HepG2 (cell line): Measurements from ENCODE around the gene TBX3. TPM values are rescaled to one million over a fixed set of nuclear protein-coding genes. Genes with fewer than 3 reads are reported as not detected.

ENCODE experiments used
- ATRX ChIP-seq: sonication (generic); formaldehyde crosslinking; IDR thresholded peaks from 2 replicates; pipeline ENCODE4 v1.4.0; 2020; ENCODE audit warnings: missing genetic modification reagents, borderline replicate concordance
- KLF6 ChIP-seq: IDR thresholded peaks from 2 replicates; pipeline ENCODE4 v1.8.0; 2016; ENCODE audit warnings: missing biosample characterization, missing genetic modification reagents
- NFKBIZ ChIP-seq: IDR thresholded peaks from 2 replicates; pipeline ENCODE4 v1.6.1; 2018; ENCODE audit warnings: missing genetic modification reagents, missing compliant biosample characterization
- NR1H2 ChIP-seq: sonication (generic); formaldehyde crosslinking; IDR thresholded peaks from 2 replicates; pipeline ENCODE4 v1.8.1; 2022; ENCODE audit warnings: low read depth, missing genetic modification reagents, borderline replicate concordance
- POLR2AphosphoS2 ChIP-seq: IDR thresholded peaks from 2 replicates; pipeline ENCODE4 v1.6.1; 2011; ENCODE audit warnings: low read depth, low read length, improper control_type of control experiment
- RBFOX2 ChIP-seq: fragments of 200-400 bp; formaldehyde crosslinking; IDR thresholded peaks from 2 replicates; pipeline ENCODE4 v1.6.1; 2017; ENCODE audit warnings: low read depth, mild to moderate bottlenecking, low read length
- SYNCRIP ChIP-seq: fragments of 200-400 bp; formaldehyde crosslinking; IDR thresholded peaks from 2 replicates; pipeline ENCODE4 v1.6.1; 2018; ENCODE audit warnings: mild to moderate bottlenecking, low read depth, low read length; ENCODE audit not compliant: insufficient read depth
- TBP ChIP-seq: sonication (generic); formaldehyde crosslinking; IDR thresholded peaks from 2 replicates; pipeline ENCODE4 v1.5.0; 2020; ENCODE audit warnings: missing genetic modification reagents
- TCF12 ChIP-seq, 2 experiments: fragments of 450-650 bp in 1 of 2; sonication (generic) in 1 of 2; formaldehyde crosslinking in 1 of 2; IDR thresholded peaks; 2 replicates each; pipeline versions ENCODE4 v1.6.1 to v1.8.0; 2017 to 2022; ENCODE audit warnings: antibody characterized with exemption in 1 of 2, mild to moderate bottlenecking in 1 of 2, missing genetic modification reagents in 1 of 2, moderate library complexity in 1 of 2
- ZMYM3 ChIP-seq: sonication (generic); formaldehyde crosslinking; IDR thresholded peaks from 2 replicates; pipeline ENCODE4 v1.5.1; 2020; ENCODE audit warnings: mild to moderate bottlenecking, missing genetic modification reagents
- ZNF121 ChIP-seq: sonication (generic); formaldehyde crosslinking; IDR thresholded peaks from 2 replicates; pipeline ENCODE4 v1.5.0; 2020; ENCODE audit warnings: mild to moderate bottlenecking, missing genetic modification reagents
- ZNF235 ChIP-seq: sonication (generic); formaldehyde crosslinking; IDR thresholded peaks from 2 replicates; pipeline ENCODE4 v1.8.1; 2023; ENCODE audit warnings: mild to moderate bottlenecking, missing genetic modification reagents, borderline replicate concordance
- ZNF317 ChIP-seq: sonication (generic); formaldehyde crosslinking; IDR thresholded peaks from 2 replicates; pipeline ENCODE4 v1.5.0; 2020; ENCODE audit warnings: mild to moderate bottlenecking, missing genetic modification reagents
- ZNF501 ChIP-seq: sonication (generic); formaldehyde crosslinking; IDR thresholded peaks from 2 replicates; pipeline ENCODE4 v1.5.1; 2020; ENCODE audit warnings: mild to moderate bottlenecking, moderate library complexity, missing genetic modification reagents
- ZNF550 ChIP-seq: sonication (generic); formaldehyde crosslinking; IDR thresholded peaks from 2 replicates; pipeline ENCODE4 v1.4.0; 2020; ENCODE audit warnings: mild to moderate bottlenecking, missing genetic modification reagents, borderline replicate concordance
- polyA plus RNA-seq, 8 experiments: library from polyadenylated mRNA; depleted of rRNA in 3 of 8; stranded (reverse) in 7 of 8; unstranded in 1 of 8; fragments of >200 nt; fragmentation: Illumina TruSeq in 4 of 8; extraction: Trizol in 4 of 8; gene quantifications; 2 replicates each; pipeline versions ENCODE4 v1.2.1 to v1.2.3, GENCODE V29; 2011 to 2016; ENCODE audit warnings: low read depth in 4 of 8, missing spikeins in 1 of 8, mixed read lengths in 1 of 8; ENCODE audit not compliant: insufficient read depth in 1 of 8
- total RNA-seq, 5 experiments: library from RNA; depleted of rRNA; stranded (reverse); fragments of >200 nt; fragmentation: Illumina TruSeq; extraction: Trizol; gene quantifications; 2 replicates each; pipeline ENCODE4 v1.2.3, GENCODE V29; 2016; ENCODE audit warnings: low read depth in 1 of 5
- TF ChIP-seq, protein P1 (sequence below): sonication (generic); formaldehyde crosslinking; IDR thresholded peaks from 2 replicates; pipeline ENCODE4 v1.4.0; 2020; ENCODE audit warnings: missing genetic modification reagents
- TF ChIP-seq, protein P2 (sequence below): sonication (generic); formaldehyde crosslinking; IDR thresholded peaks from 2 replicates; pipeline ENCODE4 v1.4.0; 2020; ENCODE audit warnings: mild to moderate bottlenecking, missing genetic modification reagents
- TF ChIP-seq, protein P3 (sequence below): sonication (generic); formaldehyde crosslinking; IDR thresholded peaks from 2 replicates; pipeline ENCODE4 v1.4.0; 2020; ENCODE audit warnings: missing genetic modification reagents, mild to moderate bottlenecking, borderline replicate concordance
- TF ChIP-seq, protein P4 (sequence below): sonication (generic); formaldehyde crosslinking; IDR thresholded peaks from 2 replicates; pipeline ENCODE4 v1.5.1; 2020; ENCODE audit warnings: mild to moderate bottlenecking, missing genetic modification reagents, moderate library complexity

Gene TBX3
- total and polyA plus RNA-seq, 2 of the 13 experiments (the other 11 are each of a cell fraction or from before 2014, with no cell fraction given) = 27.1 to 42.4 TPM

DNA sequence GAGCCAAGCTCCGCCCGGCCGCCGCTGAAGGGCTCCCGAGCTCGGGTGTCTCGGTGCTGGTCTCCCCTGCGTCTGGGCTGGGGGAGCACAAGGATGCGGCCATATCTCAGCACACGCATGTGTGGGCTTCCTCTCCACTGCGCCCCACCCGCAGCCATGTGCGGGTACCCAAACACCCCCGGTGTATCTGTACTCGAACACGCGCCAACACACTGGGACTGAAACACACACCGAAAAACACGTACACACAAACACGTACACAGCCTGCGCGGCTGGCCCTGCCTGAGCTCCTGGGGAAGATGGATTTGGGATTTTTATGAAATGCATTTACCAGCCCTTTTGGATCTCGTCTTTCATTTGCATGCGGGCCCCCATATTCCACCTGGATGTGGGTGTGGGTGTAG is 897 bp upstream of the TBX3 start (continued):
- TF ChIP-seq, protein P1, sequence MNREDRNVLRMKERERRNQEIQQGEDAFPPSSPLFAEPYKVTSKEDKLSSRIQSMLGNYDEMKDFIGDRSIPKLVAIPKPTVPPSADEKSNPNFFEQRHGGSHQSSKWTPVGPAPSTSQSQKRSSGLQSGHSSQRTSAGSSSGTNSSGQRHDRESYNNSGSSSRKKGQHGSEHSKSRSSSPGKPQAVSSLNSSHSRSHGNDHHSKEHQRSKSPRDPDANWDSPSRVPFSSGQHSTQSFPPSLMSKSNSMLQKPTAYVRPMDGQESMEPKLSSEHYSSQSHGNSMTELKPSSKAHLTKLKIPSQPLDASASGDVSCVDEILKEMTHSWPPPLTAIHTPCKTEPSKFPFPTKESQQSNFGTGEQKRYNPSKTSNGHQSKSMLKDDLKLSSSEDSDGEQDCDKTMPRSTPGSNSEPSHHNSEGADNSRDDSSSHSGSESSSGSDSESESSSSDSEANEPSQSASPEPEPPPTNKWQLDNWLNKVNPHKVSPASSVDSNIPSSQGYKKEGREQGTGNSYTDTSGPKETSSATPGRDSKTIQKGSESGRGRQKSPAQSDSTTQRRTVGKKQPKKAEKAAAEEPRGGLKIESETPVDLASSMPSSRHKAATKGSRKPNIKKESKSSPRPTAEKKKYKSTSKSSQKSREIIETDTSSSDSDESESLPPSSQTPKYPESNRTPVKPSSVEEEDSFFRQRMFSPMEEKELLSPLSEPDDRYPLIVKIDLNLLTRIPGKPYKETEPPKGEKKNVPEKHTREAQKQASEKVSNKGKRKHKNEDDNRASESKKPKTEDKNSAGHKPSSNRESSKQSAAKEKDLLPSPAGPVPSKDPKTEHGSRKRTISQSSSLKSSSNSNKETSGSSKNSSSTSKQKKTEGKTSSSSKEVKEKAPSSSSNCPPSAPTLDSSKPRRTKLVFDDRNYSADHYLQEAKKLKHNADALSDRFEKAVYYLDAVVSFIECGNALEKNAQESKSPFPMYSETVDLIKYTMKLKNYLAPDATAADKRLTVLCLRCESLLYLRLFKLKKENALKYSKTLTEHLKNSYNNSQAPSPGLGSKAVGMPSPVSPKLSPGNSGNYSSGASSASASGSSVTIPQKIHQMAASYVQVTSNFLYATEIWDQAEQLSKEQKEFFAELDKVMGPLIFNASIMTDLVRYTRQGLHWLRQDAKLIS (CRISPR knock-in tag) = no peak
- TF ChIP-seq TCF12 (IDR thresholded peaks at IDR 0.05) (no peak), TCF12 (CRISPR knock-in tag; IDR thresholded peaks at IDR 0.05) (no peak), ZMYM3 (CRISPR knock-in tag) (no peak), RBFOX2 (peak; percentile 76), SYNCRIP (no peak), KLF6 (CRISPR knock-in tag) (no peak), ATRX (no peak), ZNF550 (CRISPR knock-in tag) (no peak), POLR2AphosphoS2 (no peak), ZNF317 (CRISPR knock-in tag) (no peak), ZNF121 (no peak), ZNF501 (CRISPR knock-in tag) (0 out of 2 replicates have a peak, but pooled peaks have one; percentile 29), NR1H2 (no peak), ZNF235 (CRISPR knock-in tag) (no peak), NFKBIZ (CRISPR knock-in tag) (no peak), TBP (no peak)
- TF ChIP-seq, protein P2, sequence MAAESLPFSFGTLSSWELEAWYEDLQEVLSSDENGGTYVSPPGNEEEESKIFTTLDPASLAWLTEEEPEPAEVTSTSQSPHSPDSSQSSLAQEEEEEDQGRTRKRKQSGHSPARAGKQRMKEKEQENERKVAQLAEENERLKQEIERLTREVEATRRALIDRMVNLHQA (CRISPR knock-in tag) = no peak
- TF ChIP-seq, protein P3, sequence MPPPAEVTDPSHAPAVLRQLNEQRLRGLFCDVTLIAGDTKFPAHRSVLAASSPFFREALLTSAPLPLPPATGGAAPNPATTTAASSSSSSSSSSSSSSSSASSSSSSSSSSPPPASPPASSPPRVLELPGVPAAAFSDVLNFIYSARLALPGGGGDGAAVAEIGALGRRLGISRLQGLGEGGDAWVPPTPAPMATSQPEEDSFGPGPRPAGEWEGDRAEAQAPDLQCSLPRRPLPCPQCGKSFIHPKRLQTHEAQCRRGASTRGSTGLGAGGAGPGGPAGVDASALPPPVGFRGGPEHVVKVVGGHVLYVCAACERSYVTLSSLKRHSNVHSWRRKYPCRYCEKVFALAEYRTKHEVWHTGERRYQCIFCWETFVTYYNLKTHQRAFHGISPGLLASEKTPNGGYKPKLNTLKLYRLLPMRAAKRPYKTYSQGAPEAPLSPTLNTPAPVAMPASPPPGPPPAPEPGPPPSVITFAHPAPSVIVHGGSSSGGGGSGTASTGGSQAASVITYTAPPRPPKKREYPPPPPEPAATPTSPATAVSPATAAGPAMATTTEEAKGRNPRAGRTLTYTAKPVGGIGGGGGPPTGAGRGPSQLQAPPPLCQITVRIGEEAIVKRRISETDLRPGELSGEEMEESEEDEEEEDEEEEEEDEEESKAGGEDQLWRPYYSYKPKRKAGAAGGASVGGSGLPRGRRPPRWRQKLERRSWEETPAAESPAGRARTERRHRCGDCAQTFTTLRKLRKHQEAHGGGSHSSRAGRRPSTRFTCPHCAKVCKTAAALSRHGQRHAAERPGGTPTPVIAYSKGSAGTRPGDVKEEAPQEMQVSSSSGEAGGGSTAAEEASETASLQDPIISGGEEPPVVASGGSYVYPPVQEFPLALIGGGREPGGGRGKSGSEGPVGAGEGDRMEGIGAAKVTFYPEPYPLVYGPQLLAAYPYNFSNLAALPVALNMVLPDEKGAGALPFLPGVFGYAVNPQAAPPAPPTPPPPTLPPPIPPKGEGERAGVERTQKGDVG (CRISPR knock-in tag) = peak; percentile 46; the same call in 1 of the 2 replicates
- TF ChIP-seq, protein P4, sequence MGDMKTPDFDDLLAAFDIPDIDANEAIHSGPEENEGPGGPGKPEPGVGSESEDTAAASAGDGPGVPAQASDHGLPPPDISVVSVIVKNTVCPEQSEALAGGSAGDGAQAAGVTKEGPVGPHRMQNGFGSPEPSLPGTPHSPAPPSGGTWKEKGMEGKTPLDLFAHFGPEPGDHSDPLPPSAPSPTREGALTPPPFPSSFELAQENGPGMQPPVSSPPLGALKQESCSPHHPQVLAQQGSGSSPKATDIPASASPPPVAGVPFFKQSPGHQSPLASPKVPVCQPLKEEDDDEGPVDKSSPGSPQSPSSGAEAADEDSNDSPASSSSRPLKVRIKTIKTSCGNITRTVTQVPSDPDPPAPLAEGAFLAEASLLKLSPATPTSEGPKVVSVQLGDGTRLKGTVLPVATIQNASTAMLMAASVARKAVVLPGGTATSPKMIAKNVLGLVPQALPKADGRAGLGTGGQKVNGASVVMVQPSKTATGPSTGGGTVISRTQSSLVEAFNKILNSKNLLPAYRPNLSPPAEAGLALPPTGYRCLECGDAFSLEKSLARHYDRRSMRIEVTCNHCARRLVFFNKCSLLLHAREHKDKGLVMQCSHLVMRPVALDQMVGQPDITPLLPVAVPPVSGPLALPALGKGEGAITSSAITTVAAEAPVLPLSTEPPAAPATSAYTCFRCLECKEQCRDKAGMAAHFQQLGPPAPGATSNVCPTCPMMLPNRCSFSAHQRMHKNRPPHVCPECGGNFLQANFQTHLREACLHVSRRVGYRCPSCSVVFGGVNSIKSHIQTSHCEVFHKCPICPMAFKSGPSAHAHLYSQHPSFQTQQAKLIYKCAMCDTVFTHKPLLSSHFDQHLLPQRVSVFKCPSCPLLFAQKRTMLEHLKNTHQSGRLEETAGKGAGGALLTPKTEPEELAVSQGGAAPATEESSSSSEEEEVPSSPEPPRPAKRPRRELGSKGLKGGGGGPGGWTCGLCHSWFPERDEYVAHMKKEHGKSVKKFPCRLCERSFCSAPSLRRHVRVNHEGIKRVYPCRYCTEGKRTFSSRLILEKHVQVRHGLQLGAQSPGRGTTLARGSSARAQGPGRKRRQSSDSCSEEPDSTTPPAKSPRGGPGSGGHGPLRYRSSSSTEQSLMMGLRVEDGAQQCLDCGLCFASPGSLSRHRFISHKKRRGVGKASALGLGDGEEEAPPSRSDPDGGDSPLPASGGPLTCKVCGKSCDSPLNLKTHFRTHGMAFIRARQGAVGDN (CRISPR knock-in tag) = peak; percentile 43
